ENCODE measurements around the gene GLIPR1L2.

Gene GLIPR1L2

DNA sequence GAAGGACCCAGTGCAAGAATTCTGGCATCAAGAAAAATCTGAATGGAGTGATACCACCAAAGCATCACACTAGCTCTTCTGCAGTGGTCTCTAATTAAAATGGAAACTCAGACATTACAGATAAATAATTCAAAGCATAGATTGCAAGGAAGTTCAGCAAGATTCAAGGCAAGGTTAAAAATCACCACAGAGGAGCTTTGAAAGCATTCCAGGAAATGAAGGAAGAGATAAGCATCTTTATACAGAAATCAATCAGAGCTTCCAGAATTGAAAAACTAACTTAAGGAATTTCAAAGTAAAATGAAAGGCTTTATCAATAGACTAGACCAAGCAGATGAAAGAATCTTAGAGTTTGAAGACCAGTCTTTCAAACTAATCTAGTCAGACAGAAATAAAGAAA, 69.3 kb downstream of the GLIPR1L2 start:
- TF ChIP-seq, protein P1, sequence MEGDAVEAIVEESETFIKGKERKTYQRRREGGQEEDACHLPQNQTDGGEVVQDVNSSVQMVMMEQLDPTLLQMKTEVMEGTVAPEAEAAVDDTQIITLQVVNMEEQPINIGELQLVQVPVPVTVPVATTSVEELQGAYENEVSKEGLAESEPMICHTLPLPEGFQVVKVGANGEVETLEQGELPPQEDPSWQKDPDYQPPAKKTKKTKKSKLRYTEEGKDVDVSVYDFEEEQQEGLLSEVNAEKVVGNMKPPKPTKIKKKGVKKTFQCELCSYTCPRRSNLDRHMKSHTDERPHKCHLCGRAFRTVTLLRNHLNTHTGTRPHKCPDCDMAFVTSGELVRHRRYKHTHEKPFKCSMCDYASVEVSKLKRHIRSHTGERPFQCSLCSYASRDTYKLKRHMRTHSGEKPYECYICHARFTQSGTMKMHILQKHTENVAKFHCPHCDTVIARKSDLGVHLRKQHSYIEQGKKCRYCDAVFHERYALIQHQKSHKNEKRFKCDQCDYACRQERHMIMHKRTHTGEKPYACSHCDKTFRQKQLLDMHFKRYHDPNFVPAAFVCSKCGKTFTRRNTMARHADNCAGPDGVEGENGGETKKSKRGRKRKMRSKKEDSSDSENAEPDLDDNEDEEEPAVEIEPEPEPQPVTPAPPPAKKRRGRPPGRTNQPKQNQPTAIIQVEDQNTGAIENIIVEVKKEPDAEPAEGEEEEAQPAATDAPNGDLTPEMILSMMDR (IDR thresholded peaks at IDR 0.05; ENCODE audit: control extremely low read depth, extremely low read depth, low read depth, missing control alignments): no peak
- POLR2A ChIA-PET: no interaction called here
- CTCF ChIA-PET: interaction anchor here (0.7 to 1.8 kb wide), 3 partner anchors 12 to 97 kb away, joined by 3 to 6 read pairs (median 3); partner anchors contain the start of gene GLIPR1L2
- no peak for DNase-seq (ENCODE audit: extremely low spot score)

DNA sequence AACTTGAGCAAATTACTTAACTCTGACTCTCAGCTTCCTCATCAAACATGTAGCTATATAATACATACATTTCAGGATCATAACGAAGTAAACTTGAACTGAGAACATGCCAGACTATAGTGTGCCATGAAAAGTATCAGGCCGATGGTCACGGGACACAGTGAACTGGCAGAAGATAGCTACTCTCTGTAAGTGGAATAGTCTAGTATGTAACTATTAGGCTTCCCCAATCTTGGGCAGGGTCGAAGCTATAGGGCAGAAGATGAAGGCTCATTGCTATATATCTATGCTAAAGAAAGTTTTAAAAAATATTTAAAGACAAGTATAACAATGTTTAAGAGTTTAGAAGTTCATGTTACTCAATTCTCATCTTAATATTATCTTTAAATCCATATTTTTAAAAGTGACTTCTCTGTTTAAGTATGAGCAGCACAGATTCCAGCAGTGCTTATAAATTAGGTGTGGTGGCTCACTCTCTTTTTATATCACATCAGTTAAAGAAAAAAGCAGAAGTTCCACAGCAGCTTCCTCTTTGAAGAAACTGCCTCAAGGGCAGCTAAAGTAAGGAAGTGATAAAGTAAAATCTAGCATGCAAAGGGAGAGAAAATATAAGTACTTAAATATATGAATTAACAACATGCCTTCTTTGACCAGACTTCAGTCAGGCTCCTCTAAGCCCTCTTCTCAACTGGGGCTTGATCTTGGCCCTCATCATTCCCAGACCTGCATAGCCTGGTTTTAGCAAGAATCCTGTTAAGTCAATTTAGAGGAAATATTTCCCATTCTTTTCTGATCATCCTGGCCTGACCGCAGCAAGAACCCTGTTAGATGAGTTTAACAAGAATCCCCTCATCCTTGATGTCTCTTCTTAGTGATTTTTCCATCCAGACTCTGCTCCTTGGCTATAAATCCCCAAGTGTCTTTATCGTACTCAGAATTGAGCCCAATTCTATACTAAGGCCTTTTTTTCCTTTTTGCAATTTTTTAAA, 81.3 kb downstream of the GLIPR1L2 start:
- POLR2A ChIA-PET: no interaction called here
- CTCF ChIA-PET: interaction anchor here (0.9 to 1.6 kb wide), 5 partner anchors 11 to 17 kb away, joined by 3 to 9 read pairs (median 4); no protein-coding TSS in a partner anchor
- TF ChIP-seq, protein P1 (IDR thresholded peaks at IDR 0.05; ENCODE audit: control extremely low read depth, extremely low read depth, low read depth, missing control alignments): no peak
- DNase-seq (ENCODE audit: extremely low spot score): no peak

DNA sequence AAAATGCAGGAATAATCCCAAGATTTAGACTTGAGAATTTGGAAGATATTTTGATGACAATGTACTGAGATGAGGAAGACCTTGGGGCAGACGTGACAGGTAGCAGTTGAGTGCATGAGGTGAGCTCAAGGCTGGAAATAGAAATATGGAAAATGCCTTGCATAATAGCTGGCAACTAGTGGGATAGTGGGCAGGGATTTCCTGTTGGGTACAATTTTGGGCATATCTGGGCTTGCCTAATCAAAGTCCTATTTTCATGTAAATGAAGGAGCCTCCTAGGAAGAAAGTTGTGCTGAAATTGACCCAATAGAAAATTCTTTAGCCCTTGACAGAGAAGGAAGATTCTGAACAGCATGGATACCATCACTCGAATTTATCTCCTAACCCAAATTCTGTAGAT, 83.2 kb downstream of the GLIPR1L2 start:
- ChIA-PET POLR2A (no interaction called here), CTCF (interaction anchor here (1.1 to 2.3 kb wide), 5 partner anchors 10 to 83 kb away, joined by 3 to 29 read pairs (median 4); no protein-coding TSS in a partner anchor)
- DNase-seq (ENCODE audit: extremely low spot score): no peak
- TF ChIP-seq, protein P1 (IDR thresholded peaks at IDR 0.05; ENCODE audit: control extremely low read depth, extremely low read depth, low read depth, missing control alignments): no peak

DNA sequence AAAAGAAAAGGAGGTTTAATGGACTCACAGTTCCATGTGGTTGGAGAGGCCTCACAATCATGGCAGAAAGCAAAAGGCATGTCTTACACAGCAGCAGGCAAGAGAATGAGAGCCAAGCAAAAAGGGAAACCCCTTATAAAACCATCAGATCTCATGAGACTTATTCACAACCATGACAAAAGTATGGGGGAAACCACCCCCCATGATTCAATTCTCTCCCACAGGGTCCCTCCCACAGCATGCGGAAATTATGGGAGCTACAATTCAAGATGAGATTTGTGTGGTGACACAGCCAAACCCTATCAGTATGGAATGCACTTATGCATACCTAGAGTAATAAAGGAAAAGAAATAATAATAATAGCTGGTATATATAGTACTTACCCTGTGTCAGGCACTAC, 85.2 kb downstream of the GLIPR1L2 start:
- POLR2A ChIA-PET: no interaction called here
- TF ChIP-seq, protein P1 (IDR thresholded peaks at IDR 0.05; ENCODE audit: control extremely low read depth, extremely low read depth, low read depth, missing control alignments): no peak
- CTCF ChIA-PET: interaction anchor here (1.0 to 10.8 kb wide), 5 partner anchors 9 to 144 kb away, joined by 3 to 93 read pairs (median 4); partner anchors contain the start of genes CAPS2 and GLIPR1L1
- no peak for DNase-seq (ENCODE audit: extremely low spot score)

DNA sequence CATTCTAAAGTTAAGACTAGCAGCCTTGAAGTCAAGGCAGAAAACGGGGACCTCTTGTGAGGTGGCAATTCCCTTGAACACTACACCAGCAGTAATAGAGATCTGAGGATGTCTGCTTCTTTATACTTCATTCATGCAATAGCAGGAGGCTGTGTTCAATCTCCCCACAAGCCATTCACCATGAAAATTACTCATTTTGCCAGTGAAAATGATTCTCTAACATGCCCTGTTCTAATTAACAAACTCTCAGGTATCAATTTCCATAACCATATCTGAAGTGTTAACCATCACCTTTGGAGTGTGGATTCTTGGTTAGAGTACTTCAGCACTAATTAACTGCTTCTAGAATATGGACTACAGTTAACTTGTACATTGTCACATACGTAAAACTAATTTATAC, 86.2 kb downstream of the GLIPR1L2 start:
- CTCF ChIA-PET: interaction anchor here (0.8 to 10.8 kb wide), 6 partner anchors 8 to 145 kb away, joined by 3 to 93 read pairs (median 4); partner anchors contain the start of genes CAPS2 and GLIPR1L1

More for the DNA sequence above, 86.2 kb downstream of the GLIPR1L2 start:
- no peak for DNase-seq (ENCODE audit: extremely low spot score)
- TF ChIP-seq, protein P1 (IDR thresholded peaks at IDR 0.05; ENCODE audit: control extremely low read depth, extremely low read depth, low read depth, missing control alignments): no peak
- POLR2A ChIA-PET: no interaction called here

Measured in GM10248 (cell line).